Body of pancreas (tissue), 4 donors: ENCODE data around the gene WDR49.

Source experiments
- CTCF ChIP-seq, 7 experiments: fragments of 450-650 bp in 4 of 7; fragments of 200-600 bp in 3 of 7; sonication (generic) in 3 of 7; IDR thresholded peaks; one replicate each; pipeline ENCODE4 v1.5.1; 2016 to 2019; ENCODE audit warnings: antibody characterized with exemption in 7 of 7
- POLR2A ChIP-seq, 3 donors: fragments of 450-650 bp; IDR thresholded peaks; one replicate each; pipeline ENCODE4 v1.6.1; 2016; ENCODE audit warnings: antibody characterized with exemption in 3 of 3, mild to moderate bottlenecking in 2 of 3

- TF ChIP-seq CTCF (IDR thresholded peaks at IDR 0.05), result no peak
- TF ChIP-seq POLR2A (IDR thresholded peaks at IDR 0.05), result no peak
These were observed 51.7 kb downstream of the WDR49 start for GRCh38 chr3:167602041-167602440.
